ENCODE measurements around the gene C16orf74.

The C16orf74 gene

DNA sequence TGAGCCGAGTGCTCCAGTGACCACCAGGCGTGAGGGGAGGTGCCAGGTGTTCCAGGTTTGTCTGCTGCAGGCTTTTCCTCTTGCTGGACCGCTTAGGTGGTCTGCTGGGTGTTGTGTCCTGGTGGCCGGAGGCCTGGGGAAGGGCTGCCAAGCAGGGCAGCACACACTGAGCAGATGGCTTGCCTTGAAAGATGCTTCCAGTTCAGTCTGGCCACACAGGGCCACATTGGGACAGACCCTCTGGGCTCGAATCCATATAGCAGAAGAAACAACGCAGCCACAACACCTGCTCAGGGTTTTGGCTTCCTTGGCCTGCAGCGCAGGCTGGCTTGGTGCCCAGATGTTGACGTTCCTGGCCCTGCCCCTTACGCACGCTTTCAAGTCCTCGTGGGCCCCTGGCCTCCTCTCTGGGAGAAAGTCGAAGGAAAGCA lies 87.0 kb downstream of the C16orf74 start:
- H3K27ac ChIP-seq = no peak overlapping the region
- no peaks in the 10 kb centered on the region for H3K27me3 ChIP-seq
- no peaks in the 10 kb centered on the region for H3K9me3 ChIP-seq
- intact Hi-C loops (cut with DNase I; ENCODE audit: low total_unique reads) = no loop called here
- no peak for TF ChIP-seq CTCF (IDR thresholded peaks at IDR 0.05)
- H3K36me3 ChIP-seq = peaks cover 65 to 90% (median 84%) of the 10 kb centered on the region in 3 donors
- no peak for DNase-seq
- no peaks in the 10 kb centered on the region for H3K4me1 ChIP-seq
- H3K4me3 ChIP-seq = no peak overlapping the region

DNA sequence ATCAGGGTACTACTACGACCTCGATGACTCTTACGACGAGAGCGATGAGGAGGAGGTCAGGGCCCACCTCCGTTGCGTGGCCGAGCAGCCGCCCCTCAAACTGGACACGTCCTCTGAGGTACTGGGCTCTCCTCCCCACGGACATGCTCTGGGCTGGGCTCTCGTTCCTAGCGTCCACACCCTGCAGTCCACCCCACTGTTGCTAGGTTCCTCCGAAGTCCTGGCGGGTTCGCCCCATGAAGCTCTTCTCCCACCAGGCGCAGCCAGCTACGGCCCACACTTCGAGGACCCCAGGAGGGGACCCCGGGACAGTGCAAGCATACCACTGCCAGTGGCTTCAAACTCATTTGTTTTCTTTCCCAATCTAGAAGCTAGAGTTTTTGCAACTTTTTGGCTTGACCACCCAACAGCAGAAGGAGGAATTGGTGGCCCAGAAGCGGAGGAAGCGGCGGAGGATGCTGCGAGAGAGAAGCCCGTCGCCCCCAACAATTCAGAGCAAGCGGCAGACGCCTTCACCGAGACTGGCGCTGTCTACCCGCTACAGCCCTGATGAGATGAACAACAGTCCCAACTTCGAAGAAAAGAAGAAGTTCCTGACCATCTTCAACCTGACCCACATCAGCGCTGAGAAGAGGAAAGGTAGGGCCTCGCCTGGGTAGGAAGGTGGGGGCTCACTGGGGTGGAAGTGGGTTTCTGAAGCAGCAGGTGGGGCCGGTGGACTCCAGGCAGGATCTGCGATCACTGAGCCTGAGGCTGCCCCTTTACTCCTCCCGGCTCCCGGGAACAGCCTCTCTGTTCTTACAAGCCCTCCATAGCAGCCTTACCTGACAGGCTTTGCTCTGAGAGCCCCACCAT lies 87.7 kb downstream of the C16orf74 start:
- H3K27me3 ChIP-seq = no peaks in the 10 kb centered on the region
- intact Hi-C loops (cut with DNase I; ENCODE audit: low total_unique reads) = no loop called here
- TF ChIP-seq CTCF (IDR thresholded peaks at IDR 0.05) = no peak
- H3K27ac ChIP-seq = no peak overlapping the region
- H3K4me3 ChIP-seq = no peak overlapping the region
- H3K9me3 ChIP-seq = no peaks in the 10 kb centered on the region
- H3K4me1 ChIP-seq = no peaks in the 10 kb centered on the region
- H3K36me3 ChIP-seq = peaks cover 63 to 90% (median 84%) of the 10 kb centered on the region in 3 donors
- no peak for DNase-seq

DNA sequence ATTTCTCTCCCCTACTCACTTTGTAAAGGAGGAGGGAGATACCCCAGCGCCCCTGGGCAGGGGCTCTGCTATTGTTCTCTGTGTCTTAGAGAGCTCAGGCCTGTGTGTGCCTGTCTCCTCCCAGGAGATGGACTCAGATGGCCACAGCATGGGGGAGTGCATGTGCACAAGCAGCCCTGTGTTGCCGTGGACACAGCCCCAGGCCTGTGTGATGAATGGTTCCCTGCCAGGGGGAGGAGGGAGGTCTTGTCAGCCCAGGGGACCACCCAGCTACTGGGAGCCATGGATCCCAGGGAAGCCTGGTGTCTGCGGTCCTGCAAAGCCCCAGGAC lies 88.4 kb downstream of the C16orf74 start:
- H3K27me3 ChIP-seq = no peaks in the 10 kb centered on the region
- H3K36me3 ChIP-seq = peaks cover 65 to 90% (median 86%) of the 10 kb centered on the region in 3 donors
- no peak overlapping the region for H3K27ac ChIP-seq
- no peak for DNase-seq
- intact Hi-C loops (cut with DNase I; ENCODE audit: low total_unique reads) = no loop called here
- no peak overlapping the region for H3K4me3 ChIP-seq
- H3K9me3 ChIP-seq = no peaks in the 10 kb centered on the region
- H3K4me1 ChIP-seq = no peaks in the 10 kb centered on the region
- TF ChIP-seq CTCF (IDR thresholded peaks at IDR 0.05) = no peak

GRCh38 chr16:85661740-85662481 lies 89.0 kb downstream of the C16orf74 start:
- H3K4me3 ChIP-seq = no peak overlapping the region
- DNase-seq = no peak
- no peak for TF ChIP-seq CTCF (IDR thresholded peaks at IDR 0.05)
- H3K27me3 ChIP-seq = no peaks in the 10 kb centered on the region
- H3K27ac ChIP-seq = no peak overlapping the region
- no peaks in the 10 kb centered on the region for H3K4me1 ChIP-seq
- intact Hi-C loops (cut with DNase I; ENCODE audit: low total_unique reads) = no loop called here
- no peaks in the 10 kb centered on the region for H3K9me3 ChIP-seq
- H3K36me3 ChIP-seq = peaks cover 70 to 90% (median 86%) of the 10 kb centered on the region in 3 donors

- Histone ChIP-seq H3K4me3 (no peak overlapping the region), H3K9me3 (no peaks in the 10 kb centered on the region), H3K27me3 (no peaks in the 10 kb centered on the region), H3K27ac (no peak overlapping the region), H3K36me3 (peaks cover 70 to 90% (median 86%) of the 10 kb centered on the region in 3 donors), H3K4me1 (no peaks in the 10 kb centered on the region)
- DNase-seq = no peak
- no peak for TF ChIP-seq CTCF (IDR thresholded peaks at IDR 0.05)
- intact Hi-C loops (cut with DNase I; ENCODE audit: low total_unique reads) = no loop called here
These were observed 89.8 kb downstream of the C16orf74 start for GRCh38 chr16:85660843-85661739.

Measured in tibial artery (tissue), 4 donors.